Neural cell (in vitro differentiated cells): ENCODE data around the gene CDK6. TPM values are rescaled to one million over a fixed set of nuclear protein-coding genes. Genes with fewer than 3 reads are reported as not detected.

ENCODE experiments used
- H2AFZ ChIP-seq: fragments of 200-600, 300-800 bp; sonication (generic), shearing (Covaris generic); 2 replicates; pipeline ENCODE4 v1.6.0; 2014; ENCODE audit warnings: low read depth, mild to moderate bottlenecking, antibody characterized with exemption, low read length, moderate library complexity
- H3F3A ChIP-seq: fragments of 200-600 bp; shearing (Covaris generic); 2 replicates; pipeline ENCODE4 v1.6.1; 2016; ENCODE audit warnings: mild to moderate bottlenecking, moderate library complexity, mixed read lengths, antibody characterized with exemption, low read length; ENCODE audit not compliant: insufficient read depth, poor library complexity, severe bottlenecking
- H3K27ac ChIP-seq: fragments of 200-600, 300-800 bp; sonication (generic), shearing (Covaris generic); 2 replicates; pipeline ENCODE4 v1.5.1; 2014; ENCODE audit warnings: mild to moderate bottlenecking, low read length, moderate library complexity
- H3K27me3 ChIP-seq: fragments of 300-800, 200-600 bp; sonication (generic), shearing (Covaris generic); 2 replicates; pipeline ENCODE4 v1.6.0; 2014; ENCODE audit warnings: mild to moderate bottlenecking, low read depth, low read length, moderate library complexity; ENCODE audit not compliant: insufficient read depth
- H3K36me3 ChIP-seq: fragments of 300-800, 200-600 bp; sonication (generic), shearing (Covaris generic); 2 replicates; pipeline ENCODE4 v1.5.1; 2014; ENCODE audit warnings: mild to moderate bottlenecking, antibody characterized with exemption, low read length, moderate library complexity; ENCODE audit not compliant: insufficient read depth
- H3K4me2 ChIP-seq: fragments of 300-800, 200-600 bp; sonication (generic), shearing (Covaris generic); 2 replicates; pipeline ENCODE4 v1.6.0; 2014; ENCODE audit warnings: mild to moderate bottlenecking, low read length
- H3K4me3 ChIP-seq: fragments of 300-800, 200-600 bp; sonication (generic), shearing (Covaris generic); 2 replicates; pipeline ENCODE4 v1.5.1; 2014; ENCODE audit warnings: mild to moderate bottlenecking, low read length, moderate library complexity
- H3K79me2 ChIP-seq: fragments of 200-600 bp; shearing (Covaris generic); replicated peaks from 2 replicates; pipeline ENCODE4 v1.6.0; 2014; ENCODE audit warnings: mild to moderate bottlenecking, low read length, moderate library complexity; ENCODE audit not compliant: insufficient read depth
- H3K9ac ChIP-seq: fragments of 300-800, 200-600 bp; sonication (generic), shearing (Covaris generic); 2 replicates; pipeline ENCODE4 v1.6.1; 2016; ENCODE audit warnings: mild to moderate bottlenecking, low read length, mixed read lengths
- H3K9me2 ChIP-seq: fragments of 200-600 bp; shearing (Covaris generic); 2 replicates; pipeline ENCODE4 v1.6.1; 2016; ENCODE audit warnings: mild to moderate bottlenecking, low read length, mixed read lengths; ENCODE audit not compliant: insufficient read depth
- H3K9me3 ChIP-seq: fragments of 200-600, 300-800 bp; sonication (generic), shearing (Covaris generic); 2 replicates; pipeline ENCODE4 v1.6.1; 2016; ENCODE audit warnings: mild to moderate bottlenecking, mixed run types, low read length, moderate library complexity, mixed read lengths
- H4K20me1 ChIP-seq: fragments of 200-600 bp; shearing (Covaris generic); 2 replicates; pipeline ENCODE4 v1.6.1; 2016; ENCODE audit warnings: mild to moderate bottlenecking, mixed run types; ENCODE audit not compliant: insufficient read depth
- EP300 ChIP-seq: fragments of 450-650 bp; conservative IDR thresholded peaks from 2 replicates; pipeline ENCODE4 v1.6.1; 2014; ENCODE audit warnings: antibody characterized with exemption, mild to moderate bottlenecking, moderate library complexity; ENCODE audit not compliant: poor library complexity, severe bottlenecking
- EZH2 ChIP-seq: fragments of 200-600, 300-800 bp; shearing (Covaris generic), sonication (generic); IDR thresholded peaks from 2 replicates; pipeline ENCODE4 v1.6.1; 2014; ENCODE audit warnings: antibody characterized with exemption, low read length, borderline replicate concordance, mild to moderate bottlenecking; ENCODE audit not compliant: insufficient read depth, poor library complexity, severe bottlenecking
- MXI1 ChIP-seq: fragments of 450-650 bp; conservative IDR thresholded peaks from 2 replicates; pipeline ENCODE4 v1.6.1; 2014; ENCODE audit warnings: antibody characterized with exemption, mild to moderate bottlenecking; ENCODE audit not compliant: poor library complexity, severe bottlenecking
- POLR2AphosphoS5 ChIP-seq: IDR thresholded peaks from 2 replicates; pipeline ENCODE4 v1.6.1; 2012
- RAD21 ChIP-seq: fragments of 450-650 bp; conservative IDR thresholded peaks from 2 replicates; pipeline ENCODE4 v1.6.1; 2014; ENCODE audit warnings: antibody characterized with exemption, mild to moderate bottlenecking, moderate library complexity
- SMC3 ChIP-seq: fragments of 450-650 bp; conservative IDR thresholded peaks from 2 replicates; pipeline ENCODE4 v1.6.1; 2014; ENCODE audit warnings: antibody characterized with exemption, mild to moderate bottlenecking, moderate library complexity; ENCODE audit not compliant: poor library complexity
- TAF1 ChIP-seq: IDR thresholded peaks from 2 replicates; pipeline ENCODE4 v1.6.1; 2012; ENCODE audit warnings: low read depth
- polyA plus RNA-seq: library from polyadenylated mRNA; depleted of rRNA; stranded (reverse); fragments of >200 nt; gene quantifications from 2 replicates; pipeline ENCODE4 v1.2.3, GENCODE V29; 2014
- TF ChIP-seq, protein P1 (sequence below): fragments of 450-650 bp; IDR thresholded peaks from 2 replicates; pipeline ENCODE4 v1.5.1; 2014; ENCODE audit warnings: antibody characterized with exemption, mild to moderate bottlenecking, moderate library complexity; ENCODE audit not compliant: poor library complexity, severe bottlenecking
- TF ChIP-seq, protein P2 (sequence below): IDR thresholded peaks from 2 replicates; pipeline ENCODE4 v1.6.1; 2012; ENCODE audit warnings: borderline replicate concordance

Gene CDK6
- polyA plus RNA-seq, 1 donor from 2014 or later = 4.1 TPM

DNA sequence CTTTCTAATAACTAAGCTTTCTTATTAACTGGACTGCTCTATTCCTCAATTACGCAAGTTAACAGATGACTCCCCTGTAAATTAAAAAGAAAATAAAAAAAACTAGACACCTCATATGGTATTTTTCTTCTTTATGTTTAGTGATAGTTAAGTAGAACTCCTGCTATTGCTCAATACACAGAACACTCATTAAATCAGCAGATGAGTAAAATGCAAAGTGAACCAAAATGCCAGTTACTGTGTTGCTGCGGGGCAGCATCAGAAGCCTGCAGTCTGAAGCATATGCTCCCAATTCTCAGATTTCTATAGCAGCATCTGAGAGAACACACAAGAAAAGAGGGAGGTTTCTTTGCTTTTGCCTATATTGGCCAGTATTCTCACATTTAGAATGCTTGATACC, 28.4 kb downstream of the CDK6 start:
- H3K36me3 ChIP-seq = no peaks in the 10 kb centered on the region
- H3F3A ChIP-seq = no peaks in the 10 kb centered on the region
- no peak overlapping the region for H2AFZ ChIP-seq
- no peak overlapping the region for H3K4me3 ChIP-seq
- no peaks in the 10 kb centered on the region for H3K9me2 ChIP-seq
- TF ChIP-seq POLR2AphosphoS5 = no peak
- no peak for TF ChIP-seq MXI1
- TF ChIP-seq TAF1 = no peak
- TF ChIP-seq, protein P1, sequence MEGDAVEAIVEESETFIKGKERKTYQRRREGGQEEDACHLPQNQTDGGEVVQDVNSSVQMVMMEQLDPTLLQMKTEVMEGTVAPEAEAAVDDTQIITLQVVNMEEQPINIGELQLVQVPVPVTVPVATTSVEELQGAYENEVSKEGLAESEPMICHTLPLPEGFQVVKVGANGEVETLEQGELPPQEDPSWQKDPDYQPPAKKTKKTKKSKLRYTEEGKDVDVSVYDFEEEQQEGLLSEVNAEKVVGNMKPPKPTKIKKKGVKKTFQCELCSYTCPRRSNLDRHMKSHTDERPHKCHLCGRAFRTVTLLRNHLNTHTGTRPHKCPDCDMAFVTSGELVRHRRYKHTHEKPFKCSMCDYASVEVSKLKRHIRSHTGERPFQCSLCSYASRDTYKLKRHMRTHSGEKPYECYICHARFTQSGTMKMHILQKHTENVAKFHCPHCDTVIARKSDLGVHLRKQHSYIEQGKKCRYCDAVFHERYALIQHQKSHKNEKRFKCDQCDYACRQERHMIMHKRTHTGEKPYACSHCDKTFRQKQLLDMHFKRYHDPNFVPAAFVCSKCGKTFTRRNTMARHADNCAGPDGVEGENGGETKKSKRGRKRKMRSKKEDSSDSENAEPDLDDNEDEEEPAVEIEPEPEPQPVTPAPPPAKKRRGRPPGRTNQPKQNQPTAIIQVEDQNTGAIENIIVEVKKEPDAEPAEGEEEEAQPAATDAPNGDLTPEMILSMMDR = no peak
- H3K4me2 ChIP-seq = no peak overlapping the region
- no peaks in the 10 kb centered on the region for H4K20me1 ChIP-seq
- no peak overlapping the region for H3K9ac ChIP-seq
- no peak overlapping the region for H3K27ac ChIP-seq
- no peaks in the 10 kb centered on the region for H3K79me2 ChIP-seq
- H3K27me3 ChIP-seq = no peaks in the 10 kb centered on the region
- no peaks in the 10 kb centered on the region for H3K9me3 ChIP-seq

DNA sequence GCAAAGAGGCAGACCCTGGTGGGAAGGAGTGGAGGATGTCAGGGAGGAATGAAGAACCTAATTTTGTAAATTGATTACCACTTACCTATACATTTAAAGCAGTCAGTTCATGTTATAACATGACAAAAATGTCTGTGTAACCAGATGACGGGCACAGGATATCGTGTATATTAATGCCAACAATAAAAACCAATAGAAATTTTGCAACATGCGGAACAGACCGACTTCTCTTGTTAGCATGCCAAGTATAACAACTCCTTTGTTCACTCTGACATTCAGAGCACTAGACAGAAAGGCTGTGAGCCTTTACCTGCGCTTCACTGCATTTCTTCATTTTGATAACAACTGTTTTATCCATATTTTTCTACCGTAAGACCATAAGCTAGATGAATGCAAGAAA, 29.9 kb downstream of the CDK6 start:
- Histone ChIP-seq H3K27ac (no peak overlapping the region), H3K4me2 (no peak overlapping the region), H3K9ac (no peak overlapping the region), H3K4me3 (no peak overlapping the region), H3K27me3 (no peaks in the 10 kb centered on the region), H2AFZ (no peak overlapping the region), H4K20me1 (no peaks in the 10 kb centered on the region), H3K36me3 (no peaks in the 10 kb centered on the region), H3K9me3 (no peaks in the 10 kb centered on the region), H3K9me2 (no peaks in the 10 kb centered on the region), H3F3A (no peaks in the 10 kb centered on the region), H3K79me2 (no peaks in the 10 kb centered on the region)
- TF ChIP-seq, protein P2, sequence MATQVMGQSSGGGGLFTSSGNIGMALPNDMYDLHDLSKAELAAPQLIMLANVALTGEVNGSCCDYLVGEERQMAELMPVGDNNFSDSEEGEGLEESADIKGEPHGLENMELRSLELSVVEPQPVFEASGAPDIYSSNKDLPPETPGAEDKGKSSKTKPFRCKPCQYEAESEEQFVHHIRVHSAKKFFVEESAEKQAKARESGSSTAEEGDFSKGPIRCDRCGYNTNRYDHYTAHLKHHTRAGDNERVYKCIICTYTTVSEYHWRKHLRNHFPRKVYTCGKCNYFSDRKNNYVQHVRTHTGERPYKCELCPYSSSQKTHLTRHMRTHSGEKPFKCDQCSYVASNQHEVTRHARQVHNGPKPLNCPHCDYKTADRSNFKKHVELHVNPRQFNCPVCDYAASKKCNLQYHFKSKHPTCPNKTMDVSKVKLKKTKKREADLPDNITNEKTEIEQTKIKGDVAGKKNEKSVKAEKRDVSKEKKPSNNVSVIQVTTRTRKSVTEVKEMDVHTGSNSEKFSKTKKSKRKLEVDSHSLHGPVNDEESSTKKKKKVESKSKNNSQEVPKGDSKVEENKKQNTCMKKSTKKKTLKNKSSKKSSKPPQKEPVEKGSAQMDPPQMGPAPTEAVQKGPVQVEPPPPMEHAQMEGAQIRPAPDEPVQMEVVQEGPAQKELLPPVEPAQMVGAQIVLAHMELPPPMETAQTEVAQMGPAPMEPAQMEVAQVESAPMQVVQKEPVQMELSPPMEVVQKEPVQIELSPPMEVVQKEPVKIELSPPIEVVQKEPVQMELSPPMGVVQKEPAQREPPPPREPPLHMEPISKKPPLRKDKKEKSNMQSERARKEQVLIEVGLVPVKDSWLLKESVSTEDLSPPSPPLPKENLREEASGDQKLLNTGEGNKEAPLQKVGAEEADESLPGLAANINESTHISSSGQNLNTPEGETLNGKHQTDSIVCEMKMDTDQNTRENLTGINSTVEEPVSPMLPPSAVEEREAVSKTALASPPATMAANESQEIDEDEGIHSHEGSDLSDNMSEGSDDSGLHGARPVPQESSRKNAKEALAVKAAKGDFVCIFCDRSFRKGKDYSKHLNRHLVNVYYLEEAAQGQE = no peak
- no peak for TF ChIP-seq EP300
- no peak for TF ChIP-seq POLR2AphosphoS5

DNA sequence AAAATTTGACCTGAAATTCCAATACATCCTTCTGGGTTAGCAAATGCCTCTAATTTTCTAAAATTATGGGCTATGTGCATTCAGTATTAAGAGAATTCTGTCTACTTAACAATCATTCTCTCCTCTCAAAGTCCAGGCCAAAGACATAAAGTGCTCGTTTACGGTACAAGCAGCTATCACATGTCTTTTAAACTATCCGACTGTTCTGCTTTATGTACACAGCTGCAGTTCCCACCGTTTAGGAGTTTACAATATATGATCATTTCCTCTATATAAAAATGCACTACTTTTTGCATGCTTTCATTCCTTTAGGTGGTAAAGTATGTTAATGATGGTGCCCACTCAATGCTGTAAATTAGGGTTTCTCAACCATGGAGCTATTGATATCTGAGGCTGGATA, 34.0 kb downstream of the CDK6 start:
- no peaks in the 10 kb centered on the region for H3K79me2 ChIP-seq
- H3K4me3 ChIP-seq = no peak overlapping the region
- H3K9me2 ChIP-seq = no peaks in the 10 kb centered on the region
- H3F3A ChIP-seq = no peaks in the 10 kb centered on the region
- H3K9me3 ChIP-seq = no peaks in the 10 kb centered on the region
- TF ChIP-seq, protein P2 = no peak
- no peak for TF ChIP-seq MXI1
- TF ChIP-seq SMC3 = no peak
- TF ChIP-seq, protein P1 = no peak
- TF ChIP-seq EP300 = no peak
- no peak for TF ChIP-seq RAD21
- TF ChIP-seq POLR2AphosphoS5 = no peak
- no peak for TF ChIP-seq TAF1
- no peak for TF ChIP-seq EZH2
- no peaks in the 10 kb centered on the region for H3K36me3 ChIP-seq
- no peaks in the 10 kb centered on the region for H4K20me1 ChIP-seq
- H3K27ac ChIP-seq = no peak overlapping the region
- H3K4me2 ChIP-seq = no peak overlapping the region
- no peak overlapping the region for H2AFZ ChIP-seq
- no peaks in the 10 kb centered on the region for H3K27me3 ChIP-seq
- H3K9ac ChIP-seq = no peak overlapping the region
